H9 (cell line): Measurements from ENCODE around the gene ADH7. TPM values are rescaled to one million over a fixed set of nuclear protein-coding genes. Genes with fewer than 3 reads are reported as not detected.

Experiments
- DNase-seq: peaks from one replicate; pipeline ENCODE4 v3.0.0-alpha.2; 2017
- H2AFZ ChIP-seq: one replicate; pipeline ENCODE4 v1.6.1; 2013; ENCODE audit warnings: mild to moderate bottlenecking, low read length, control low read depth, moderate library complexity
- H2AK5ac ChIP-seq: 2 replicates; pipeline ENCODE4 v1.6.1; 2013; ENCODE audit warnings: low read length, control low read depth, mixed read lengths; ENCODE audit not compliant: insufficient read length
- H2BK120ac ChIP-seq: one replicate; pipeline ENCODE4 v1.6.1; 2013; ENCODE audit warnings: low read depth, mild to moderate bottlenecking, low read length, control low read depth, inconsistent platforms; ENCODE audit not compliant: poor library complexity, severe bottlenecking
- H2BK12ac ChIP-seq: 2 replicates; pipeline ENCODE4 v1.6.1; 2013; ENCODE audit warnings: low read length, control low read depth, mixed read lengths, low read depth; ENCODE audit not compliant: insufficient read length
- H2BK15ac ChIP-seq: 2 replicates; pipeline ENCODE4 v1.6.1; 2013; ENCODE audit warnings: low read depth, low read length, control low read depth
- H2BK20ac ChIP-seq: one replicate; pipeline ENCODE4 v1.6.1; 2013; ENCODE audit warnings: low read depth, mild to moderate bottlenecking, low read length, control low read depth, inconsistent platforms; ENCODE audit not compliant: poor library complexity, severe bottlenecking
- H2BK5ac ChIP-seq: 2 replicates; pipeline ENCODE4 v1.6.1; 2013; ENCODE audit warnings: low read length, control low read depth, mixed read lengths; ENCODE audit not compliant: insufficient read length
- H3K14ac ChIP-seq: 2 replicates; pipeline ENCODE4 v1.6.1; 2013; ENCODE audit warnings: low read length, control low read depth; ENCODE audit not compliant: insufficient read depth
- H3K18ac ChIP-seq: 2 replicates; pipeline ENCODE4 v1.6.1; 2013; ENCODE audit warnings: low read depth, mild to moderate bottlenecking, mixed read lengths, low read length, control low read depth; ENCODE audit not compliant: insufficient read length
- H3K23ac ChIP-seq: 2 replicates; pipeline ENCODE4 v1.6.1; 2013; ENCODE audit warnings: low read length, control low read depth, mixed read lengths, low read depth; ENCODE audit not compliant: insufficient read length
- H3K23me2 ChIP-seq: 2 replicates; pipeline ENCODE4 v1.6.1; 2013; ENCODE audit warnings: low read depth, mild to moderate bottlenecking, mixed read lengths, low read length, control low read depth; ENCODE audit not compliant: insufficient read length, poor library complexity, severe bottlenecking
- H3K27ac ChIP-seq: 2 replicates; pipeline ENCODE4 v1.5.1; 2013; ENCODE audit warnings: low read length, control low read depth, mixed read lengths, low read depth; ENCODE audit not compliant: insufficient read length
- H3K27me3 ChIP-seq: 2 replicates; pipeline ENCODE4 v1.6.1; 2013; ENCODE audit warnings: low read length, control low read depth, inconsistent platforms; ENCODE audit not compliant: insufficient read depth
- H3K4ac ChIP-seq: 2 replicates; pipeline ENCODE4 v1.6.1; 2013; ENCODE audit warnings: low read depth, mild to moderate bottlenecking, control low read depth, inconsistent platforms, low read length, moderate library complexity
- H3K4me1 ChIP-seq: 2 replicates; pipeline ENCODE4 v1.6.1; 2013; ENCODE audit warnings: low read length, control low read depth, inconsistent platforms; ENCODE audit not compliant: insufficient read depth
- H3K4me2 ChIP-seq: 2 replicates; pipeline ENCODE4 v1.6.1; 2013; ENCODE audit warnings: low read length, control low read depth, mixed read lengths; ENCODE audit not compliant: insufficient read length, insufficient read depth
- H3K56ac ChIP-seq: 2 replicates; pipeline ENCODE4 v1.6.1; 2013; ENCODE audit warnings: low read depth, mild to moderate bottlenecking, mixed read lengths, low read length, control low read depth; ENCODE audit not compliant: insufficient read length
- H3K79me1 ChIP-seq: 2 replicates; pipeline ENCODE4 v1.6.1; 2013; ENCODE audit warnings: low read depth, mild to moderate bottlenecking, moderate library complexity, low read length, control low read depth, inconsistent platforms; ENCODE audit not compliant: insufficient read depth, poor library complexity, severe bottlenecking
- H3K79me2 ChIP-seq: 2 replicates; pipeline ENCODE4 v1.6.1; 2013; ENCODE audit warnings: low read length, control low read depth, inconsistent platforms; ENCODE audit not compliant: insufficient read depth
- H3K9ac ChIP-seq: 2 replicates; pipeline ENCODE4 v1.6.1; 2013; ENCODE audit warnings: low read length, control low read depth, mixed read lengths; ENCODE audit not compliant: insufficient read length; ENCODE audit errors: extremely low read depth
- H3K9me3 ChIP-seq: one replicate; pipeline ENCODE4 v1.6.1; 2013; ENCODE audit warnings: low read depth, low read length, inconsistent platforms; ENCODE audit not compliant: control insufficient read depth
- H3T11ph ChIP-seq: one replicate; pipeline ENCODE4 v1.6.1; 2013; ENCODE audit warnings: mild to moderate bottlenecking, low read length, control low read depth, inconsistent platforms
- H4K20me1 ChIP-seq: one replicate; pipeline ENCODE4 v1.6.1; 2013; ENCODE audit not compliant: control insufficient read depth, insufficient read length, insufficient read depth
- H4K5ac ChIP-seq: 2 replicates; pipeline ENCODE4 v1.6.1; 2013; ENCODE audit warnings: low read depth, mild to moderate bottlenecking, mixed read lengths, low read length, control low read depth; ENCODE audit not compliant: insufficient read length
- H4K8ac ChIP-seq: replicated peaks from 2 replicates; pipeline ENCODE4 v1.6.1; 2013; ENCODE audit warnings: low read length, control low read depth, mixed read lengths, low read depth; ENCODE audit not compliant: insufficient read length
- H4K91ac ChIP-seq: 2 replicates; pipeline ENCODE4 v1.6.1; 2013; ENCODE audit warnings: low read depth, mild to moderate bottlenecking, moderate library complexity, mixed read lengths, low read length, control low read depth; ENCODE audit not compliant: insufficient read length
- H3K27ac Mint-ChIP-seq, 3 experiments: 2 replicates in 2 of 3; 3 replicates in 1 of 3; pipeline ENCODE4 v1.8.0; 2020 to 2021; ENCODE audit warnings: mixed read lengths in 3 of 3, mild to moderate bottlenecking in 1 of 3, moderate library complexity in 1 of 3
- H3K27me3 Mint-ChIP-seq: 2 replicates; pipeline ENCODE4 v1.8.0; 2021; ENCODE audit warnings: low read depth, mild to moderate bottlenecking, moderate library complexity, mixed read lengths
- H3K36me3 Mint-ChIP-seq, 3 experiments: 2 replicates in 2 of 3; 3 replicates in 1 of 3; pipeline ENCODE4 v1.8.0; 2020 to 2021; ENCODE audit warnings: low read depth in 3 of 3, mixed read lengths in 3 of 3; ENCODE audit not compliant: insufficient read depth in 1 of 3
- H3K4me1 Mint-ChIP-seq, 2 experiments: 2 replicates each; pipeline ENCODE4 v1.8.0; 2020; ENCODE audit warnings: mixed read lengths in 2 of 2
- H3K4me3 Mint-ChIP-seq, 2 experiments: 2 replicates in 1 of 2; 3 replicates in 1 of 2; pipeline ENCODE4 v1.8.0; 2020 to 2021; ENCODE audit warnings: mild to moderate bottlenecking in 2 of 2, mixed read lengths in 2 of 2, moderate library complexity in 1 of 2
- H3K9me3 Mint-ChIP-seq, 2 experiments: 2 replicates in 1 of 2; 3 replicates in 1 of 2; pipeline ENCODE4 v1.8.0; 2020; ENCODE audit warnings: mild to moderate bottlenecking in 2 of 2, mixed read lengths in 2 of 2, moderate library complexity in 1 of 2
- CTCF ChIP-seq: fragments of 200-600 bp; sonication (generic); conservative IDR thresholded peaks from 3 replicates; pipeline ENCODE4 v1.8.0; 2021; ENCODE audit warnings: antibody characterized with exemption, mild to moderate bottlenecking
- total RNA-seq: library from RNA; stranded (reverse); gene quantifications from 2 replicates; pipeline ENCODE4 v1.2.1, GENCODE V29; 2021

Gene ADH7
- total RNA-seq, 1 experiment from 2014 or later, result not detected

- Histone ChIP-seq H4K5ac (no peak overlapping the region), H4K91ac (no peak overlapping the region), H2AK5ac (no peak overlapping the region), H3K9ac (no peak overlapping the region), H3K23me2 (no peaks in the 10 kb centered on the region), H2BK120ac (no peak overlapping the region), H3K9me3 (no peaks in the 10 kb centered on the region), H3K79me2 (no peaks in the 10 kb centered on the region), H3K18ac (no peak overlapping the region), H3K56ac (no peak overlapping the region), H4K8ac (no peak overlapping the region), H3K4me1 (no peaks in the 10 kb centered on the region), H3K14ac (no peak overlapping the region), H2BK20ac (no peak overlapping the region), H3K79me1 (no peaks in the 10 kb centered on the region), H2BK15ac (no peak overlapping the region), H3K27ac (no peak overlapping the region), H2BK12ac (no peak overlapping the region), H3T11ph (no peak overlapping the region), H3K4me2 (no peak overlapping the region), H4K20me1 (no peaks in the 10 kb centered on the region), H3K4ac (no peak overlapping the region), H2AFZ (no peak overlapping the region), H2BK5ac (no peak overlapping the region), H3K27me3 (no peaks in the 10 kb centered on the region), H3K23ac (no peak overlapping the region)
- no peak overlapping the region for H3K27ac Mint-ChIP-seq
- no peak for TF ChIP-seq CTCF
- H3K27me3 Mint-ChIP-seq, result no peaks in the 10 kb centered on the region
- no peaks in the 10 kb centered on the region for H3K36me3 Mint-ChIP-seq
- no peak for DNase-seq
- no peaks in the 10 kb centered on the region for H3K4me1 Mint-ChIP-seq
- no peak overlapping the region for H3K4me3 Mint-ChIP-seq
- H3K9me3 Mint-ChIP-seq, result no peaks in the 10 kb centered on the region; a peak in 1 of 5 replicates
Measured at GRCh38 chr4:99414401-99414800, 20.7 kb downstream of the ADH7 start.
